Astrocyte (in vitro differentiated cells and primary cell): ENCODE measurements around the gene FBXO34. TPM values are rescaled to one million over a fixed set of nuclear protein-coding genes. Genes with fewer than 3 reads are reported as not detected.

Experiments
- DNase-seq: peaks from one replicate; pipeline ENCODE4 v3.0.0-alpha.2; 2010; ENCODE audit warnings: low read depth
- FAIRE-seq: peaks from 2 replicates; lab custom pipeline; 2011; peaks lifted over from hg19 to GRCh38; lab: Jason Lieb, UNC
- H2AFZ ChIP-seq: 2 replicates; pipeline ENCODE4 v1.6.0; 2012; ENCODE audit warnings: low read depth, low read length, inconsistent platforms
- H3K27ac ChIP-seq: 2 replicates; pipeline ENCODE4 v1.5.1; 2011; ENCODE audit warnings: low read depth, low read length, inconsistent platforms
- H3K27me3 ChIP-seq: 2 replicates; pipeline ENCODE4 v1.6.0; 2011; ENCODE audit warnings: low read length, inconsistent platforms; ENCODE audit not compliant: insufficient read depth
- H3K36me3 ChIP-seq: 2 replicates; pipeline ENCODE4 v1.5.1; 2011; ENCODE audit warnings: low read length, inconsistent platforms; ENCODE audit not compliant: insufficient read depth
- H3K4me1 ChIP-seq: 2 replicates; pipeline ENCODE4 v1.5.1; 2011; ENCODE audit warnings: low read length, inconsistent platforms; ENCODE audit not compliant: insufficient read depth
- H3K4me2 ChIP-seq: 2 replicates; pipeline ENCODE4 v1.6.0; 2012; ENCODE audit warnings: low read length, inconsistent platforms
- H3K4me3 ChIP-seq: 2 replicates; pipeline ENCODE4 v1.5.1; 2011; ENCODE audit warnings: low read depth, mild to moderate bottlenecking, low read length, inconsistent platforms; ENCODE audit not compliant: insufficient read depth
- H3K79me2 ChIP-seq: 2 replicates; pipeline ENCODE4 v1.6.0; 2012; ENCODE audit warnings: mild to moderate bottlenecking, low read length, inconsistent platforms; ENCODE audit not compliant: insufficient read depth
- H3K9ac ChIP-seq: 2 replicates; pipeline ENCODE4 v1.6.0; 2012; ENCODE audit warnings: mild to moderate bottlenecking, low read length, inconsistent platforms
- H3K9me3 ChIP-seq: 2 replicates; pipeline ENCODE4 v1.5.1; 2012; ENCODE audit warnings: low read depth, mild to moderate bottlenecking, low read length, inconsistent platforms; ENCODE audit not compliant: insufficient read depth
- H4K20me1 ChIP-seq: 2 replicates; pipeline ENCODE4 v1.6.0; 2012; ENCODE audit warnings: low read length, inconsistent platforms; ENCODE audit not compliant: insufficient read depth
- H3K27ac Mint-ChIP-seq: one replicate; pipeline ENCODE4 v1.8.0; 2021; ENCODE audit warnings: mild to moderate bottlenecking, mixed read lengths; ENCODE audit not compliant: unreplicated experiment
- H3K27me3 Mint-ChIP-seq: one replicate; pipeline ENCODE4 v1.8.0; 2021; ENCODE audit warnings: low read depth, mixed read lengths; ENCODE audit not compliant: unreplicated experiment
- H3K36me3 Mint-ChIP-seq: one replicate; pipeline ENCODE4 v1.8.0; 2021; ENCODE audit warnings: low read depth, mixed read lengths; ENCODE audit not compliant: unreplicated experiment
- H3K4me1 Mint-ChIP-seq: one replicate; pipeline ENCODE4 v1.8.0; 2021; ENCODE audit warnings: low read depth, mixed read lengths; ENCODE audit not compliant: unreplicated experiment
- H3K4me3 Mint-ChIP-seq: one replicate; pipeline ENCODE4 v1.8.0; 2021; ENCODE audit warnings: mild to moderate bottlenecking, moderate library complexity, mixed read lengths; ENCODE audit not compliant: unreplicated experiment
- H3K9me3 Mint-ChIP-seq: one replicate; pipeline ENCODE4 v1.8.0; 2021; ENCODE audit warnings: mild to moderate bottlenecking, mixed read lengths; ENCODE audit not compliant: unreplicated experiment
- CTCF ChIP-seq: IDR thresholded peaks from 2 replicates; pipeline ENCODE4 v1.5.1; 2011; ENCODE audit warnings: low read depth, mild to moderate bottlenecking, inconsistent platforms, low read length, moderate library complexity; ENCODE audit not compliant: insufficient read depth
- EZH2 ChIP-seq: IDR thresholded peaks from 2 replicates; pipeline ENCODE4 v1.6.1; 2012; ENCODE audit warnings: mild to moderate bottlenecking, low read length, inconsistent platforms; ENCODE audit not compliant: insufficient read depth
- total RNA-seq: library from RNA; stranded (reverse); gene quantifications from 2 replicates; pipeline ENCODE4 v1.2.1, GENCODE V29; 2021

FBXO34 gene
- total RNA-seq, 1 donor from 2014 or later: 23.4 TPM

DNA sequence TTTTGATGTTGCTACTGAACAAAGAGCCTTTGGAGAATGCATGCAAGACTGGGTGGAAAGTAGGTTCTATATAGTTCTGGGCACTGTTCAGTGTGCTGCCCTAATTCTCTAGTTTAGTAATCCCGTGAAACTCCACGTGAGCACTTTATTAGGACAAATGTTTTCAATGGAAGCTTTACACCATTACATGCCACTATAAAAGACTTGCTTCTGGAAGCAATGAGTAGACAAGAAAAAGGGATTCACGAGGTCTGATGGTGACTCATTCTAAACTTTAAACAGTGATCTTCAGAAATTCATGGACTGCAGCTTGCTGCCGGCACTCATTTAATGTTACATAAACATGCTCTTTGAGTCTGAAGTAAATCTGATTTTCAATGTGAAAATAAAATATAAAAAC, 118.1 kb downstream of the FBXO34 start:
- H3K79me2 ChIP-seq: no peaks in the 10 kb centered on the region
- Mint-ChIP-seq H3K36me3 (peaks cover 17% of the 10 kb centered on the region), H3K27ac (peak overlapping the region; percentile 58), H3K4me1 (peaks cover 14% of the 10 kb centered on the region), H3K27me3 (no peaks in the 10 kb centered on the region), H3K9me3 (no peaks in the 10 kb centered on the region), H3K4me3 (no peak overlapping the region)
- H3K27ac ChIP-seq: peak overlapping the region; percentile 18
- peak; percentile 84 for DNase-seq
- H3K27me3 ChIP-seq: no peaks in the 10 kb centered on the region
- no peak for TF ChIP-seq CTCF
- TF ChIP-seq EZH2: no peak
- H3K9ac ChIP-seq: no peak overlapping the region
- no peaks in the 10 kb centered on the region for H3K9me3 ChIP-seq
- H3K4me2 ChIP-seq: no peak overlapping the region
- no peaks in the 10 kb centered on the region for H4K20me1 ChIP-seq
- no peak overlapping the region for H3K4me3 ChIP-seq
- FAIRE-seq: peak; percentile 68
- no peak overlapping the region for H2AFZ ChIP-seq
- H3K4me1 ChIP-seq: peaks cover 13% of the 10 kb centered on the region
- H3K36me3 ChIP-seq: peaks cover 3% of the 10 kb centered on the region

GRCh38 chr14:55398679-55399078, 127.5 kb downstream of the FBXO34 start:
- Mint-ChIP-seq H3K9me3 (no peaks in the 10 kb centered on the region), H3K27me3 (no peaks in the 10 kb centered on the region), H3K4me3 (no peak overlapping the region), H3K27ac (peak overlapping the region; percentile 72), H3K36me3 (no peaks in the 10 kb centered on the region), H3K4me1 (peaks cover 18% of the 10 kb centered on the region)
- Histone ChIP-seq H3K4me1 (peaks cover 13% of the 10 kb centered on the region), H4K20me1 (peaks cover 13% of the 10 kb centered on the region), H2AFZ (no peak overlapping the region), H3K79me2 (peaks cover 34% of the 10 kb centered on the region), H3K27ac (peak overlapping the region; percentile 58), H3K4me2 (peak overlapping the region; percentile 40), H3K4me3 (no peak overlapping the region), H3K9ac (no peak overlapping the region), H3K36me3 (no peaks in the 10 kb centered on the region), H3K9me3 (no peaks in the 10 kb centered on the region), H3K27me3 (no peaks in the 10 kb centered on the region)
- TF ChIP-seq CTCF (no peak), EZH2 (no peak)
- DNase-seq: peak; percentile 96
- peak; percentile 99 for FAIRE-seq

DNA sequence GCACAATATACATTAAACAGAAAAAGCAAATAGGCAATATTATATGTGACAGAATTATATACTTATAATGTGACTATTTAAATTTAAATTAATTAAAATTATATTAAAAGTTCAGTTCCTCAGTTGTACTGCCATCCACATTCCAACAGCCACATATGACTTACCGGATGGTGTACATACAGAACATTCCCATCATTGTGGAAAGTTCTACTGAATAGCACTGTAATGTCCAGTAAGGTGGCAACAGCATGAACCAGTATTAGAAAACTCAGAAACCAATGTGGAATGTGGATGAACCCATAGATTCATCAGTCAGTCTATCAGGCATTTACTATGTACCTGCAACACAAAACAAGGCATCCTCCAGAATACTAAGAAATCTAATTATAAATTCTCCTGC, 128.0 kb downstream of the FBXO34 start:
- H3K4me1 ChIP-seq: peaks cover 13% of the 10 kb centered on the region
- Mint-ChIP-seq H3K4me1 (peaks cover 18% of the 10 kb centered on the region), H3K9me3 (no peaks in the 10 kb centered on the region), H3K27ac (peak overlapping the region; percentile 72), H3K4me3 (no peak overlapping the region), H3K36me3 (no peaks in the 10 kb centered on the region), H3K27me3 (no peaks in the 10 kb centered on the region)
- peaks cover 39% of the 10 kb centered on the region for H3K79me2 ChIP-seq
- peak overlapping the region; percentile 40 for H3K4me2 ChIP-seq
- H3K36me3 ChIP-seq: no peaks in the 10 kb centered on the region
- no peaks in the 10 kb centered on the region for H3K27me3 ChIP-seq
- H3K4me3 ChIP-seq: no peak overlapping the region
- FAIRE-seq (no peak), DNase-seq (no peak)
- no peak overlapping the region for H2AFZ ChIP-seq
- H3K27ac ChIP-seq: peak overlapping the region; percentile 58
- peaks cover 13% of the 10 kb centered on the region for H4K20me1 ChIP-seq
- no peaks in the 10 kb centered on the region for H3K9me3 ChIP-seq
- no peak overlapping the region for H3K9ac ChIP-seq
- TF ChIP-seq EZH2: no peak
- TF ChIP-seq CTCF: no peak
